Endothelial cell of umbilical vein (primary cell): ENCODE measurements around the gene ILF2.

Experiments used
- CTCF ChIP-seq, 2 donors: IDR thresholded peaks; 1 replicate in 1 of 2; 2 replicates in 1 of 2; pipeline ENCODE4 v1.5.1; 2011; ENCODE audit warnings: low read length in 2 of 2, mild to moderate bottlenecking in 2 of 2, moderate library complexity in 2 of 2, control low read depth in 1 of 2, inconsistent platforms in 1 of 2, low read depth in 1 of 2; ENCODE audit not compliant: insufficient read depth in 1 of 2; ENCODE audit errors: extremely low read depth in 1 of 2
- JUN ChIP-seq: IDR thresholded peaks from 2 replicates; pipeline ENCODE4 v1.6.1; 2011; ENCODE audit warnings: borderline replicate concordance, low read depth; ENCODE audit not compliant: insufficient read length, insufficient read depth
- MAX ChIP-seq: IDR thresholded peaks from 2 replicates; pipeline ENCODE4 v1.6.1; 2011; ENCODE audit not compliant: insufficient read depth, insufficient read length
- POLR2A ChIP-seq: IDR thresholded peaks from 2 replicates; pipeline ENCODE4 v1.6.1; 2012; ENCODE audit warnings: low read depth, mild to moderate bottlenecking, control low read depth, low read length
- POLR2AphosphoS5 ChIP-seq: IDR thresholded peaks from 2 replicates; pipeline ENCODE4 v1.6.1; 2012; ENCODE audit warnings: low read depth, mild to moderate bottlenecking, control low read depth, low read length, moderate library complexity; ENCODE audit not compliant: insufficient read depth

DNA sequence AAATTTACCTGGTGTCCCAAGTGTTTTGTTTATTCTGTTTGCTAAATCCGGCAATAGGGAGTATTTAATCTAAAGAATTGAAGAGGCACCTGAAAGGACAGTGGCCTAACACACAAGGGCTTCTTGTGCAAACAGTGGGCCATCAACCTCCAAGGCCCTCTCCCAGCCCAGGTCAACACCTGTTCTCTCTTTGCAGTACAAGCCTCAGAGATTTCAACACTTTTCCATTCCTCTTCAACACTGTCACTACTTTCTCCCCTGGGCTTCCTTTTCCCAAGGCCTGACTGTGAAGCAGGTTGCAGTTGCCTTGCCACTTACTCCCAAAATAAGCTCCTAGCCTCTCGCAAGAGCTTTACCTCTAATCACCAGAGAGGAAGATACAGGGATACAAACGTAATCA, 15.5 kb downstream of the ILF2 start:
- no peak for TF ChIP-seq POLR2AphosphoS5
- TF ChIP-seq CTCF (IDR thresholded peaks at IDR 0.05; ENCODE audit: extremely low read depth in 1 of 2, insufficient read depth in 1 of 2, low read depth in 1 of 2, low read length in 2 of 2) = no peak
- no peak for TF ChIP-seq MAX
- no peak for TF ChIP-seq JUN
- TF ChIP-seq POLR2A = no peak
